OCI-LY3 (cell line): Measurements from ENCODE around the gene POLL.
A peak's percentile ranks its signal among the peaks of the same experiment; 100 is the strongest.

Source experiments
- H2AFZ ChIP-seq: fragments of 200-600, 300-600 bp; shearing (Covaris generic); 2 replicates; pipeline ENCODE4 v1.6.0; 2014; ENCODE audit warnings: antibody characterized with exemption, low read depth, low read length
- H3K27ac ChIP-seq: fragments of 200-600, 300-600 bp; sonication (generic); 2 replicates; pipeline ENCODE4 v1.5.1; 2014; ENCODE audit warnings: mild to moderate bottlenecking, low read length, moderate library complexity, mixed read lengths
- H3K27me3 ChIP-seq: fragments of 200-600, 300-600 bp; sonication (generic); 2 replicates; pipeline ENCODE4 v1.6.1; 2014; ENCODE audit warnings: low read depth, low read length, mixed read lengths
- H3K36me3 ChIP-seq: fragments of 200-600, 300-600 bp; sonication (generic); replicated peaks from 2 replicates; pipeline ENCODE3; 2014; ENCODE audit warnings: low read depth, low read length, mixed read lengths
- H3K4me1 ChIP-seq: fragments of 300-600, 200-600 bp; sonication (generic); 2 replicates; pipeline ENCODE4 v1.6.1; 2014; ENCODE audit warnings: low read length, mixed read lengths
- H3K4me2 ChIP-seq: fragments of 200-600, 300-600 bp; sonication (generic); 2 replicates; pipeline ENCODE4 v1.6.1; 2014; ENCODE audit warnings: low read length, mixed read lengths
- H3K4me3 ChIP-seq: fragments of 300-600, 200-600 bp; sonication (generic); 2 replicates; pipeline ENCODE4 v1.5.1; 2014; ENCODE audit warnings: antibody characterized with exemption, mild to moderate bottlenecking, low read length, moderate library complexity
- H3K79me2 ChIP-seq: fragments of 300-600, 200-600 bp; shearing (Covaris generic); 2 replicates; pipeline ENCODE4 v1.6.1; 2014; ENCODE audit warnings: mild to moderate bottlenecking, low read length, mixed read lengths
- H3K9ac ChIP-seq: fragments of 300-600, 200-600 bp; shearing (Covaris generic); 2 replicates; pipeline ENCODE4 v1.6.0; 2014; ENCODE audit warnings: mild to moderate bottlenecking, low read length, moderate library complexity
- H3K9me3 ChIP-seq: fragments of 200-600, 300-600 bp; shearing (Covaris generic); 2 replicates; pipeline ENCODE4 v1.6.1; 2014; ENCODE audit warnings: low read length, mixed read lengths; ENCODE audit not compliant: insufficient read depth
- H4K20me1 ChIP-seq: fragments of 200-600, 300-600 bp; sonication (generic); 2 replicates; pipeline ENCODE4 v1.6.1; 2016; ENCODE audit warnings: low read length, mixed read lengths; ENCODE audit not compliant: insufficient read depth
- EZH2phosphoT487 ChIP-seq: fragments of 200-600 bp; shearing (Covaris generic); IDR thresholded peaks from 2 replicates; pipeline ENCODE4 v1.6.1; 2018; ENCODE audit warnings: antibody characterized with exemption, mixed run types, low read depth
- TF ChIP-seq, protein P1 (sequence below): fragments of 200-600, 300-600 bp; sonication (generic); IDR thresholded peaks from 2 replicates; pipeline ENCODE4 v1.5.1; 2014; ENCODE audit warnings: antibody characterized with exemption, low read length, low read depth

Gene POLL

DNA sequence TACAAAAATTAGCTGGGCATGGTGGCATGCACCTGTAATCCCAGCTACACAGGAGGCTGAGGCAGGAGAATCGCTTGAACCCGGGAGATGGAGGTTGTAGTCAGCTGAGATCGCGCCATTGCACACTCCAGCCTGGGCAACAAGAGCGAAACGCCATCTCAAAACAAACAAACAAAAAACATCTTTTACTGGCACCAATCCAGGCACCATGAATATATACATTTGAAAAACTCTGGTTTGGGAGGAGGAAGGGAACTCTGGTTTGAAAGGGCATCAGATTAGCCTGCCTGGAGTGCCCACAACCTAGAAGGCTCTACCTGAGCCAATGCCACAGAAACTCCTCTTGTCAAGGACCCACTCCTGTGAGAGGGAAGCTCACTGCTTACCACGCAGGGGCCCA is 15.9 kb downstream of the POLL start:
- no peak overlapping the region for H3K27ac ChIP-seq
- H3K9ac ChIP-seq, result no peak overlapping the region
- no peak overlapping the region for H2AFZ ChIP-seq
- no peaks in the 10 kb centered on the region; the same call in 1 of the 2 replicates for H3K4me1 ChIP-seq
- H3K4me3 ChIP-seq, result no peak overlapping the region
- no peaks in the 10 kb centered on the region for H3K36me3 ChIP-seq
- no peaks in the 10 kb centered on the region for H3K79me2 ChIP-seq
- peaks cover 11% of the 10 kb centered on the region; the same call in 1 of the 2 replicates for H3K27me3 ChIP-seq
- no peaks in the 10 kb centered on the region for H3K9me3 ChIP-seq
- TF ChIP-seq EZH2phosphoT487, result no peak
- TF ChIP-seq, protein P1, sequence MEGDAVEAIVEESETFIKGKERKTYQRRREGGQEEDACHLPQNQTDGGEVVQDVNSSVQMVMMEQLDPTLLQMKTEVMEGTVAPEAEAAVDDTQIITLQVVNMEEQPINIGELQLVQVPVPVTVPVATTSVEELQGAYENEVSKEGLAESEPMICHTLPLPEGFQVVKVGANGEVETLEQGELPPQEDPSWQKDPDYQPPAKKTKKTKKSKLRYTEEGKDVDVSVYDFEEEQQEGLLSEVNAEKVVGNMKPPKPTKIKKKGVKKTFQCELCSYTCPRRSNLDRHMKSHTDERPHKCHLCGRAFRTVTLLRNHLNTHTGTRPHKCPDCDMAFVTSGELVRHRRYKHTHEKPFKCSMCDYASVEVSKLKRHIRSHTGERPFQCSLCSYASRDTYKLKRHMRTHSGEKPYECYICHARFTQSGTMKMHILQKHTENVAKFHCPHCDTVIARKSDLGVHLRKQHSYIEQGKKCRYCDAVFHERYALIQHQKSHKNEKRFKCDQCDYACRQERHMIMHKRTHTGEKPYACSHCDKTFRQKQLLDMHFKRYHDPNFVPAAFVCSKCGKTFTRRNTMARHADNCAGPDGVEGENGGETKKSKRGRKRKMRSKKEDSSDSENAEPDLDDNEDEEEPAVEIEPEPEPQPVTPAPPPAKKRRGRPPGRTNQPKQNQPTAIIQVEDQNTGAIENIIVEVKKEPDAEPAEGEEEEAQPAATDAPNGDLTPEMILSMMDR, result no peak
- no peak overlapping the region for H3K4me2 ChIP-seq
- no peaks in the 10 kb centered on the region for H4K20me1 ChIP-seq

DNA sequence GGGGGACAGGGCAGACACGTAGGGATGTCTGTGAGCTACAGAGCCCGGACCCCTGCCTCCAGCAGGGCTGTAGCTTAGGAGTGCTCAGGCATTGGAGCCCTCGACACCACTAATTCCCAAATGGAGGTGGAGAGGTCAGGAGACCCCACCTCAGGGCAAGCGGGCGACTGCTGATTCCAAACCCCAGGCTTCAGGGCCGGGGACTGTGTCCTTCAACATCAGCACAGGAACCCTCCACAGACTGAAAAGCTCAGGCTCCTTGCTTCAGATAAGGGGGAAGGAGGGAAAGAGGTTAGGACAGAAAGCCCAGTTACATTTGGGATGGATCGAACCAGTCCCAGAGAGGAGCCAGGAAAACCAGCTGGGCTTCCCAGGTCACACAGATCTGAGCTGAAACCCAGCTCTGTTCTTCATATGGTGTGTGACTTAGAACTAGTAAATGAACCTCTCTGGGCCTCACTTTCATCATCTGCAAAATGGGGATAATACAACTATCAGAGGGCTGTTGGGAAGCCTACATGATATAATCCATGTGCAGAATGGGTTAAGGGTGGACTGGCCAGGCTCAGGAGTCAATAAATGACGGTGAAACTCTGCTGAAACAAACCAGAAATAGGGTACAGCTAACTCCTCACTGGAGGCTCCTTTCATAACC is 16.7 kb downstream of the POLL start:
- H3K79me2 ChIP-seq, result no peaks in the 10 kb centered on the region
- H4K20me1 ChIP-seq, result no peaks in the 10 kb centered on the region
- H3K36me3 ChIP-seq, result no peaks in the 10 kb centered on the region
- TF ChIP-seq, protein P1, result no peak
- H3K9me3 ChIP-seq, result no peaks in the 10 kb centered on the region
- H3K4me1 ChIP-seq, result no peaks in the 10 kb centered on the region; the same call in 1 of the 2 replicates
- peak overlapping the region; percentile 92; the same call in 1 of the 2 replicates for H3K4me3 ChIP-seq
- peak overlapping the region; percentile 93; the same call in 1 of the 2 replicates for H2AFZ ChIP-seq
- no peak overlapping the region for H3K27ac ChIP-seq
- H3K9ac ChIP-seq, result no peak overlapping the region
- H3K27me3 ChIP-seq, result peaks cover 14% of the 10 kb centered on the region; the same call in 1 of the 2 replicates
- H3K4me2 ChIP-seq, result peak overlapping the region; percentile 93; the same call in 1 of the 2 replicates

DNA sequence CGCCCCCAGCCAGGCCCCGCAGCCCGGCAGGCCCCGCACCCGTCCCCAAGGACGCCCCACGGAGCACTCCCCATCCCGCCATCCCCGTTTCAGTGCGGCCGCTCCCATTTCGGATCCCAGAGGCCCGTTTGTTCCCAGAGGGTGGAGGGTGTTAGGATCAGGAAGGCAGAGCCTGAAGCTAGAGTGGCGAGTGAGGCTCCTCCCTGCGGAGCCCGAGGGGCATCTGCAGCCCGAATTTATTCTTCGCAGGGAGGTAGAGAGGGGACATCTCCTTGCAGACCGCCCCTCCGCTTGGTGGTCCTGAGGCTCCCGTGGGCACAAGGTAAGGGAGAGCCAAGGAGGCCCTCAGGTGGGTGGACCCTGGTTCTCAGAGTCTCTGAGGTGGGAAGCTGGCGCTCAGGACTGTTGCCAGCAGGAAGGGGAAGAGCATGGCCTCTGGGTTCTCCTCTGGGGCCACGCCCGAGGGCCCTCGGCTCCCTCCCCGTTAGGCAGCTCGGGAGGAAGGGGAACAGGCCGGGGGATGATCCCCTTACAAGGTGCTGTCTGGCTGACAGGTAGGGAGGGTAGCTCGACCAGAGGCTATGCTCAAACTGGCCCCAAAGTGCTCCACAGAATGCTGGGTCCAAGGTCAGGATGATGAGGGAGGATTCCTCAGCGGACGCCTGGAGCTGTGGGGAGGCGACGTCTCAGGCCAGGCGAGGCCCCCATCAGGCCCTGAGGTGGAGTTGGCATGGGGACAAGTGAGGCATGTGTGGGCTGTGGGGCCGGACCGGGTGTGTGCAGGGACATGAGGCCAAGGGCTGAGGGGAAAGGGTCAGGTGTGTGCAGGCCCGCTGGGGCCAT is 17.4 kb downstream of the POLL start:
- Histone ChIP-seq H3K4me3 (peak overlapping the region; percentile 92), H3K9ac (peak overlapping the region; percentile 68), H3K36me3 (no peaks in the 10 kb centered on the region), H3K4me2 (peak overlapping the region; percentile 93), H3K4me1 (no peaks in the 10 kb centered on the region; the same call in 1 of the 2 replicates), H3K27me3 (peaks cover 14% of the 10 kb centered on the region; the same call in 1 of the 2 replicates), H3K27ac (no peak overlapping the region), H3K9me3 (no peaks in the 10 kb centered on the region), H3K79me2 (no peaks in the 10 kb centered on the region), H2AFZ (peak overlapping the region; percentile 93), H4K20me1 (no peaks in the 10 kb centered on the region)
- no peak for TF ChIP-seq EZH2phosphoT487
- TF ChIP-seq, protein P1, result no peak
